Tibial artery (tissue), 4 donors: ENCODE data around the gene NPS.

Source experiments
- DNase-seq, 2 donors: peaks; one replicate each; pipeline ENCODE4 v3.0.0-alpha.2; 2019
- H3K27ac ChIP-seq, 2 donors: fragments of 200-600 bp; sonication (generic) in 1 of 2; 1 replicate in 1 of 2; 2 replicates in 1 of 2; pipeline ENCODE4 v1.5.1; 2018 to 2019; ENCODE audit warnings: mild to moderate bottlenecking in 1 of 2
- H3K27me3 ChIP-seq, 2 donors: fragments of 200-600 bp; sonication (generic) in 1 of 2; one replicate each; pipeline versions ENCODE4 v1.5.1 to v1.6.0; 2016 to 2019
- H3K36me3 ChIP-seq, 3 donors: fragments of 200-600 bp; sonication (generic) in 2 of 3; one replicate each; pipeline ENCODE4 v1.5.1; 2016 to 2019; ENCODE audit warnings: mild to moderate bottlenecking in 2 of 3
- H3K4me1 ChIP-seq, 4 donors: fragments of 200-600 bp; sonication (generic) in 2 of 4; 1 replicate in 3 of 4; 2 replicates in 1 of 4; pipeline ENCODE4 v1.5.1; 2016 to 2019
- H3K4me3 ChIP-seq, 2 donors: fragments of 200-600 bp; sonication (generic) in 1 of 2; 1 replicate in 1 of 2; 2 replicates in 1 of 2; pipeline ENCODE4 v1.5.1; 2018 to 2019; ENCODE audit warnings: mild to moderate bottlenecking in 2 of 2
- H3K9me3 ChIP-seq, 3 donors: fragments of 200-600 bp; sonication (generic) in 1 of 3; one replicate each; pipeline ENCODE4 v1.5.1; 2016 to 2019
- CTCF ChIP-seq, 2 experiments: fragments of 200-600 bp in 1 of 2; fragments of 450-650 bp in 1 of 2; IDR thresholded peaks; one replicate each; pipeline ENCODE4 v1.5.1; 2017 to 2019; ENCODE audit warnings: antibody characterized with exemption in 2 of 2, mild to moderate bottlenecking in 1 of 2, moderate library complexity in 1 of 2
- intact Hi-C: fragments of 100-400 bp; cut with DNase I; formaldehyde crosslinking; loops from one replicate; pipeline ENCODE4 v1.15.0; 2023; ENCODE audit warnings: low total_unique reads

Gene NPS

GRCh38 chr10:127536972-127537760 lies 11.9 kb upstream of the NPS start:
- Histone ChIP-seq H3K4me3 (no peak overlapping the region), H3K36me3 (no peaks in the 10 kb centered on the region), H3K4me1 (no peaks in the 10 kb centered on the region), H3K27me3 (no peaks in the 10 kb centered on the region), H3K27ac (no peak overlapping the region), H3K9me3 (no peaks in the 10 kb centered on the region)
- TF ChIP-seq CTCF (IDR thresholded peaks at IDR 0.05), result no peak
- intact Hi-C loops, result no loop called here
- DNase-seq, result no peak

- H3K4me3 ChIP-seq, result no peak overlapping the region
- H3K36me3 ChIP-seq, result no peaks in the 10 kb centered on the region
- H3K27ac ChIP-seq, result no peak overlapping the region
- H3K27me3 ChIP-seq, result no peaks in the 10 kb centered on the region
- no peaks in the 10 kb centered on the region for H3K9me3 ChIP-seq
- no peaks in the 10 kb centered on the region for H3K4me1 ChIP-seq
- no peak for DNase-seq
- no peak for TF ChIP-seq CTCF (IDR thresholded peaks at IDR 0.05)
- intact Hi-C loops, result no loop called here
These were observed 11.2 kb upstream of the NPS start for GRCh38 chr10:127537924-127538323.

- no peak for TF ChIP-seq CTCF (IDR thresholded peaks at IDR 0.05)
- peaks cover 6 to 10% (median 7%) of the 10 kb centered on the region in 3 donors for H3K9me3 ChIP-seq
- intact Hi-C loops, result loop anchor here (5.0 kb wide), 1 partner anchor 774 kb away; no protein-coding TSS in a partner anchor
- no peaks in the 10 kb centered on the region for H3K4me1 ChIP-seq
- no peaks in the 10 kb centered on the region for H3K36me3 ChIP-seq
- no peak for DNase-seq
- H3K27ac ChIP-seq, result no peak overlapping the region
- no peaks in the 10 kb centered on the region for H3K27me3 ChIP-seq
- no peak overlapping the region for H3K4me3 ChIP-seq
These were observed 1.1 kb upstream of the NPS start for GRCh38 chr10:127548022-127548421.

- DNase-seq, result no peak
- no peak for TF ChIP-seq CTCF (IDR thresholded peaks at IDR 0.05)
- Histone ChIP-seq H3K36me3 (no peaks in the 10 kb centered on the region), H3K27ac (no peak overlapping the region), H3K4me1 (no peaks in the 10 kb centered on the region), H3K9me3 (peaks cover 0 to under 1% (median 0%) of the 10 kb centered on the region in 3 donors), H3K4me3 (no peak overlapping the region), H3K27me3 (peaks cover 0 to 6% of the 10 kb centered on the region in 2 donors)
- intact Hi-C loops, result no loop called here
These were observed 1.8 kb downstream of the NPS start for GRCh38 chr10:127550861-127551260.

- Histone ChIP-seq H3K4me1 (no peaks in the 10 kb centered on the region), H3K9me3 (no peaks in the 10 kb centered on the region), H3K27ac (no peak overlapping the region), H3K27me3 (peaks cover 0 to 6% of the 10 kb centered on the region in 2 donors), H3K36me3 (no peaks in the 10 kb centered on the region), H3K4me3 (no peak overlapping the region)
- no peak for DNase-seq
- intact Hi-C loops, result no loop called here
- no peak for TF ChIP-seq CTCF (IDR thresholded peaks at IDR 0.05)
These were observed 3.3 kb downstream of the NPS start for GRCh38 chr10:127552446-127552845.
